HepG2 (cell line): ENCODE data around the gene CCDC117. TPM values are rescaled to one million over a fixed set of nuclear protein-coding genes. Genes with fewer than 3 reads are reported as not detected.

Experiments used
- CENPT ChIP-seq: sonication (generic); formaldehyde crosslinking; IDR thresholded peaks from 2 replicates; pipeline ENCODE4 v1.8.0; 2022; ENCODE audit warnings: low read depth, mild to moderate bottlenecking, moderate library complexity, missing genetic modification reagents
- ISL2 ChIP-seq: sonication (generic); formaldehyde crosslinking; IDR thresholded peaks from 2 replicates; pipeline ENCODE4 v1.5.0; 2020; ENCODE audit warnings: missing genetic modification reagents
- MAF1 ChIP-seq: sonication (generic); formaldehyde crosslinking; IDR thresholded peaks from 2 replicates; pipeline ENCODE4 v1.5.0; 2020; ENCODE audit warnings: missing genetic modification reagents, borderline replicate concordance
- MTA3 ChIP-seq: sonication (generic); formaldehyde crosslinking; IDR thresholded peaks from 2 replicates; pipeline ENCODE4 v1.4.0; 2020; ENCODE audit warnings: missing genetic modification reagents
- NBN ChIP-seq: fragments of 450-650 bp; conservative IDR thresholded peaks from 2 replicates; pipeline ENCODE4 v1.6.1; 2017
- NKX3-1 ChIP-seq: sonication (generic); formaldehyde crosslinking; IDR thresholded peaks from 2 replicates; pipeline ENCODE4 v1.5.0; 2020; ENCODE audit warnings: missing genetic modification reagents
- PAX8 ChIP-seq: sonication (generic); formaldehyde crosslinking; IDR thresholded peaks from 2 replicates; pipeline ENCODE4 v1.8.0; 2022; ENCODE audit warnings: mild to moderate bottlenecking, missing genetic modification reagents, borderline replicate concordance
- SOX6 ChIP-seq, 2 experiments: fragments of 450-650 bp in 1 of 2; sonication (generic) in 1 of 2; formaldehyde crosslinking in 1 of 2; IDR thresholded peaks; 2 replicates each; pipeline versions ENCODE4 v1.4.0 to v1.6.1; 2017 to 2020; ENCODE audit warnings: antibody characterized with exemption in 1 of 2, mild to moderate bottlenecking in 1 of 2, missing genetic modification reagents in 1 of 2
- TOE1 ChIP-seq: sonication (generic); formaldehyde crosslinking; IDR thresholded peaks from 2 replicates; pipeline ENCODE4 v1.4.0; 2020; ENCODE audit warnings: mild to moderate bottlenecking, missing genetic modification reagents
- ZNF232 ChIP-seq: sonication (generic); formaldehyde crosslinking; IDR thresholded peaks from 2 replicates; pipeline ENCODE4 v1.4.0; 2020; ENCODE audit warnings: missing genetic modification reagents, borderline replicate concordance
- ZNF747 ChIP-seq: sonication (generic); formaldehyde crosslinking; IDR thresholded peaks from 2 replicates; pipeline ENCODE4 v1.8.1; 2023; ENCODE audit warnings: missing genetic modification reagents, mild to moderate bottlenecking, borderline replicate concordance
- polyA plus RNA-seq, 8 experiments: library from polyadenylated mRNA; depleted of rRNA in 3 of 8; stranded (reverse) in 7 of 8; unstranded in 1 of 8; fragments of >200 nt; fragmentation: Illumina TruSeq in 4 of 8; extraction: Trizol in 4 of 8; gene quantifications; 2 replicates each; pipeline versions ENCODE4 v1.2.1 to v1.2.3, GENCODE V29; 2011 to 2016; ENCODE audit warnings: low read depth in 4 of 8, missing spikeins in 1 of 8, mixed read lengths in 1 of 8; ENCODE audit not compliant: insufficient read depth in 1 of 8
- total RNA-seq, 5 experiments: library from RNA; depleted of rRNA; stranded (reverse); fragments of >200 nt; fragmentation: Illumina TruSeq; extraction: Trizol; gene quantifications; 2 replicates each; pipeline ENCODE4 v1.2.3, GENCODE V29; 2016; ENCODE audit warnings: low read depth in 1 of 5
- TF ChIP-seq, protein P1 (sequence below): sonication (generic); formaldehyde crosslinking; IDR thresholded peaks from 2 replicates; pipeline ENCODE4 v1.4.0; 2020; ENCODE audit warnings: mild to moderate bottlenecking, low read depth, missing genetic modification reagents
- TF ChIP-seq, protein P2 (sequence below): sonication (generic); formaldehyde crosslinking; IDR thresholded peaks from 2 replicates; pipeline ENCODE4 v1.9.0; 2021; ENCODE audit warnings: mild to moderate bottlenecking, missing genetic modification reagents
- TF ChIP-seq, protein P3 (sequence below): sonication (generic); formaldehyde crosslinking; IDR thresholded peaks from 2 replicates; pipeline ENCODE4 v1.5.1; 2020; ENCODE audit warnings: missing genetic modification reagents, mild to moderate bottlenecking, borderline replicate concordance
- TF ChIP-seq, protein P4 (sequence below): sonication (generic); formaldehyde crosslinking; IDR thresholded peaks from 2 replicates; pipeline ENCODE4 v1.4.0; 2020; ENCODE audit warnings: mild to moderate bottlenecking, missing genetic modification reagents
- TF ChIP-seq, protein P5 (sequence below): sonication (generic); formaldehyde crosslinking; IDR thresholded peaks from 2 replicates; pipeline ENCODE4 v1.4.0; 2020; ENCODE audit warnings: missing genetic modification reagents, mild to moderate bottlenecking, borderline replicate concordance

CCDC117 gene
- total and polyA plus RNA-seq, 2 of the 13 experiments (the other 11 are each of a cell fraction or from before 2014, with no cell fraction given), result 12.6 to 34.2 TPM

DNA sequence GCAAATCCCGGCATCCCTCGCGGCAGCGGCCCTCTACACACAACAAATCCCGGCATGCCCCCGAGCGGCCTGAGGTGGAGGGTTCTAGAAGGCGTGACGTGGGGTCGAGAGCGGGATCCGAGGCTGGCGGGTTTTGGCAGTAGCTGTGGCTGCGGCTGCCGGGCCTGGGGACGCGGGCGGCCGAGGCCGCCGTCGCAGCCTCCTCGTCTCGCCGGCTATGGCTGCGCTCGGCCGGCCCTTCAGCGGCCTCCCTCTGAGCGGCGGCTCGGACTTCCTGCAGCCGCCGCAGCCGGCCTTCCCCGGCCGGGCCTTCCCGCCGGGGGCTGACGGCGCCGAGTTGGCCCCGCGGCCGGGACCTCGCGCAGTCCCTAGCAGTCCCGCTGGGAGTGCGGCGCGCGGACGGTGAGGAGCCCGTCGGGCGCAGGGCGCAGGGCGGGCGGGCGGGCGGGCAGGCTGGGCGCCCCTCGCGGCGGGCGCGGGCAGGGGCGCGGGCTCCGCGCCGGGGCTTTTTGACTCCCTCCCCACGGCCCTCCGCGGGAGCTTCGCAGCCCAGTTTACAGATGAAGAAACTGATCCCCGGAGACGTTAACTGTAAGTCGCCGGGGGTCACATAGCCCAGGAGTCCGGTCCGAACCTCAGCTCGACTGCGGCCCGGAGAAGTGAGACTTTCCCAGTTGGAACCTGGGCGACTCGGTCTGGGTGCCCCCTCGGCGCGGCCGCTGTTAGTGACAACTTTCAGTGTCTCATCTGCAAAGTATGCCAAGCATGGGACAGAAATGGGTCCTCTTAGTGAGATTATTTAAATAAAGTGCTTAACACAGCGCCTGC lies at the start of gene CCDC117 (continued):
- TF ChIP-seq NKX3-1 (CRISPR knock-in tag), result peak; percentile 60; the same call in 1 of the 2 replicates
- TF ChIP-seq, protein P1, sequence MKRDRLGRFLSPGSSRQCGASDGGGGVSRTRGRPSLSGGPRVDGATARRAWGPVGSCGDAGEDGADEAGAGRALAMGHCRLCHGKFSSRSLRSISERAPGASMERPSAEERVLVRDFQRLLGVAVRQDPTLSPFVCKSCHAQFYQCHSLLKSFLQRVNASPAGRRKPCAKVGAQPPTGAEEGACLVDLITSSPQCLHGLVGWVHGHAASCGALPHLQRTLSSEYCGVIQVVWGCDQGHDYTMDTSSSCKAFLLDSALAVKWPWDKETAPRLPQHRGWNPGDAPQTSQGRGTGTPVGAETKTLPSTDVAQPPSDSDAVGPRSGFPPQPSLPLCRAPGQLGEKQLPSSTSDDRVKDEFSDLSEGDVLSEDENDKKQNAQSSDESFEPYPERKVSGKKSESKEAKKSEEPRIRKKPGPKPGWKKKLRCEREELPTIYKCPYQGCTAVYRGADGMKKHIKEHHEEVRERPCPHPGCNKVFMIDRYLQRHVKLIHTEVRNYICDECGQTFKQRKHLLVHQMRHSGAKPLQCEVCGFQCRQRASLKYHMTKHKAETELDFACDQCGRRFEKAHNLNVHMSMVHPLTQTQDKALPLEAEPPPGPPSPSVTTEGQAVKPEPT (CRISPR knock-in tag), result 0 out of 2 replicates have a peak, but pooled peaks have one; percentile 33
- TF ChIP-seq ZNF747 (CRISPR knock-in tag), result 0 out of 2 replicates have a peak, but pooled peaks have one; percentile 8
- no peak for TF ChIP-seq ZNF232 (CRISPR knock-in tag)
- TF ChIP-seq CENPT (CRISPR knock-in tag), result no peak
- TF ChIP-seq, protein P2, sequence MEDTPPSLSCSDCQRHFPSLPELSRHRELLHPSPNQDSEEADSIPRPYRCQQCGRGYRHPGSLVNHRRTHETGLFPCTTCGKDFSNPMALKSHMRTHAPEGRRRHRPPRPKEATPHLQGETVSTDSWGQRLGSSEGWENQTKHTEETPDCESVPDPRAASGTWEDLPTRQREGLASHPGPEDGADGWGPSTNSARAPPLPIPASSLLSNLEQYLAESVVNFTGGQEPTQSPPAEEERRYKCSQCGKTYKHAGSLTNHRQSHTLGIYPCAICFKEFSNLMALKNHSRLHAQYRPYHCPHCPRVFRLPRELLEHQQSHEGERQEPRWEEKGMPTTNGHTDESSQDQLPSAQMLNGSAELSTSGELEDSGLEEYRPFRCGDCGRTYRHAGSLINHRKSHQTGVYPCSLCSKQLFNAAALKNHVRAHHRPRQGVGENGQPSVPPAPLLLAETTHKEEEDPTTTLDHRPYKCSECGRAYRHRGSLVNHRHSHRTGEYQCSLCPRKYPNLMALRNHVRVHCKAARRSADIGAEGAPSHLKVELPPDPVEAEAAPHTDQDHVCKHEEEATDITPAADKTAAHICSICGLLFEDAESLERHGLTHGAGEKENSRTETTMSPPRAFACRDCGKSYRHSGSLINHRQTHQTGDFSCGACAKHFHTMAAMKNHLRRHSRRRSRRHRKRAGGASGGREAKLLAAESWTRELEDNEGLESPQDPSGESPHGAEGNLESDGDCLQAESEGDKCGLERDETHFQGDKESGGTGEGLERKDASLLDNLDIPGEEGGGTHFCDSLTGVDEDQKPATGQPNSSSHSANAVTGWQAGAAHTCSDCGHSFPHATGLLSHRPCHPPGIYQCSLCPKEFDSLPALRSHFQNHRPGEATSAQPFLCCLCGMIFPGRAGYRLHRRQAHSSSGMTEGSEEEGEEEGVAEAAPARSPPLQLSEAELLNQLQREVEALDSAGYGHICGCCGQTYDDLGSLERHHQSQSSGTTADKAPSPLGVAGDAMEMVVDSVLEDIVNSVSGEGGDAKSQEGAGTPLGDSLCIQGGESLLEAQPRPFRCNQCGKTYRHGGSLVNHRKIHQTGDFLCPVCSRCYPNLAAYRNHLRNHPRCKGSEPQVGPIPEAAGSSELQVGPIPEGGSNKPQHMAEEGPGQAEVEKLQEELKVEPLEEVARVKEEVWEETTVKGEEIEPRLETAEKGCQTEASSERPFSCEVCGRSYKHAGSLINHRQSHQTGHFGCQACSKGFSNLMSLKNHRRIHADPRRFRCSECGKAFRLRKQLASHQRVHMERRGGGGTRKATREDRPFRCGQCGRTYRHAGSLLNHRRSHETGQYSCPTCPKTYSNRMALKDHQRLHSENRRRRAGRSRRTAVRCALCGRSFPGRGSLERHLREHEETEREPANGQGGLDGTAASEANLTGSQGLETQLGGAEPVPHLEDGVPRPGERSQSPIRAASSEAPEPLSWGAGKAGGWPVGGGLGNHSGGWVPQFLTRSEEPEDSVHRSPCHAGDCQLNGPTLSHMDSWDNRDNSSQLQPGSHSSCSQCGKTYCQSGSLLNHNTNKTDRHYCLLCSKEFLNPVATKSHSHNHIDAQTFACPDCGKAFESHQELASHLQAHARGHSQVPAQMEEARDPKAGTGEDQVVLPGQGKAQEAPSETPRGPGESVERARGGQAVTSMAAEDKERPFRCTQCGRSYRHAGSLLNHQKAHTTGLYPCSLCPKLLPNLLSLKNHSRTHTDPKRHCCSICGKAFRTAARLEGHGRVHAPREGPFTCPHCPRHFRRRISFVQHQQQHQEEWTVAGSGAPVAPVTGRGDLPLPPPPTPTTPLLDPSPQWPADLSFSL, result no peak
- TF ChIP-seq, protein P3, sequence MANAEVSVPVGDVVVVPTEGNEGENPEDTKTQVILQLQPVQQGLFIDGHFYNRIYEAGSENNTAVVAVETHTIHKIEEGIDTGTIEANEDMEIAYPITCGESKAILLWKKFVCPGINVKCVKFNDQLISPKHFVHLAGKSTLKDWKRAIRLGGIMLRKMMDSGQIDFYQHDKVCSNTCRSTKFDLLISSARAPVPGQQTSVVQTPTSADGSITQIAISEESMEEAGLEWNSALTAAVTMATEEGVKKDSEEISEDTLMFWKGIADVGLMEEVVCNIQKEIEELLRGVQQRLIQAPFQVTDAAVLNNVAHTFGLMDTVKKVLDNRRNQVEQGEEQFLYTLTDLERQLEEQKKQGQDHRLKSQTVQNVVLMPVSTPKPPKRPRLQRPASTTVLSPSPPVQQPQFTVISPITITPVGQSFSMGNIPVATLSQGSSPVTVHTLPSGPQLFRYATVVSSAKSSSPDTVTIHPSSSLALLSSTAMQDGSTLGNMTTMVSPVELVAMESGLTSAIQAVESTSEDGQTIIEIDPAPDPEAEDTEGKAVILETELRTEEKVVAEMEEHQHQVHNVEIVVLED, result peak; percentile 77
- no peak for TF ChIP-seq SOX6 (IDR thresholded peaks at IDR 0.05)
- TF ChIP-seq SOX6 (CRISPR knock-in tag; IDR thresholded peaks at IDR 0.05), result no peak
- TF ChIP-seq MAF1 (CRISPR knock-in tag), result no peak
- TF ChIP-seq, protein P4, sequence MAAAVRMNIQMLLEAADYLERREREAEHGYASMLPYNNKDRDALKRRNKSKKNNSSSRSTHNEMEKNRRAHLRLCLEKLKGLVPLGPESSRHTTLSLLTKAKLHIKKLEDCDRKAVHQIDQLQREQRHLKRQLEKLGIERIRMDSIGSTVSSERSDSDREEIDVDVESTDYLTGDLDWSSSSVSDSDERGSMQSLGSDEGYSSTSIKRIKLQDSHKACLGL (CRISPR knock-in tag), result no peak
- no peak for TF ChIP-seq MTA3 (CRISPR knock-in tag)
- TF ChIP-seq ISL2, result 0 out of 2 replicates have a peak, but pooled peaks have one; percentile 56
- TF ChIP-seq, protein P5, sequence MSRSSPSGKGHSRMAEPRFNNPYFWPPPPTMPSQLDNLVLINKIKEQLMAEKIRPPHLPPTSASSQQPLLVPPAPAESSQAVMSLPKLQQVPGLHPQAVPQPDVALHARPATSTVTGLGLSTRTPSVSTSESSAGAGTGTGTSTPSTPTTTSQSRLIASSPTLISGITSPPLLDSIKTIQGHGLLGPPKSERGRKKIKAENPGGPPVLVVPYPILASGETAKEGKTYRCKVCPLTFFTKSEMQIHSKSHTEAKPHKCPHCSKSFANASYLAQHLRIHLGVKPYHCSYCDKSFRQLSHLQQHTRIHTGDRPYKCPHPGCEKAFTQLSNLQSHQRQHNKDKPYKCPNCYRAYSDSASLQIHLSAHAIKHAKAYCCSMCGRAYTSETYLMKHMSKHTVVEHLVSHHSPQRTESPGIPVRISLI (CRISPR knock-in tag), result no peak
- TF ChIP-seq NBN, result no peak
- no peak for TF ChIP-seq PAX8 (CRISPR knock-in tag)
- TF ChIP-seq TOE1 (CRISPR knock-in tag), result no peak
